HG02642 (cell line): ENCODE results near the gene NOD1.
A peak's percentile ranks its signal among the peaks of the same experiment; 100 is the strongest.
"Not testable (repeated sequence)": the region's sequence is repeated elsewhere in the genome, so short reads cannot be mapped to it uniquely, and the experiment has no call there.

Experiments
- ATAC-seq: cut with Tn5 transposase; IDR thresholded peaks from one replicate; pipeline ENCODE4 v1.9.1; 2021; ENCODE audit warnings: mild to moderate bottlenecking; ENCODE audit not compliant: unreplicated experiment, poor library complexity

NOD1 gene

GRCh38 chr7:30504301-30505173, 26.0 kb upstream of the NOD1 start, which contains the start of gene GGCT:
Gene GGCT (minus strand): TSS chr7:30504829. CDS start chr7:30504709, 120 bp downstream.
- peak; percentile 98 for ATAC-seq

DNA sequence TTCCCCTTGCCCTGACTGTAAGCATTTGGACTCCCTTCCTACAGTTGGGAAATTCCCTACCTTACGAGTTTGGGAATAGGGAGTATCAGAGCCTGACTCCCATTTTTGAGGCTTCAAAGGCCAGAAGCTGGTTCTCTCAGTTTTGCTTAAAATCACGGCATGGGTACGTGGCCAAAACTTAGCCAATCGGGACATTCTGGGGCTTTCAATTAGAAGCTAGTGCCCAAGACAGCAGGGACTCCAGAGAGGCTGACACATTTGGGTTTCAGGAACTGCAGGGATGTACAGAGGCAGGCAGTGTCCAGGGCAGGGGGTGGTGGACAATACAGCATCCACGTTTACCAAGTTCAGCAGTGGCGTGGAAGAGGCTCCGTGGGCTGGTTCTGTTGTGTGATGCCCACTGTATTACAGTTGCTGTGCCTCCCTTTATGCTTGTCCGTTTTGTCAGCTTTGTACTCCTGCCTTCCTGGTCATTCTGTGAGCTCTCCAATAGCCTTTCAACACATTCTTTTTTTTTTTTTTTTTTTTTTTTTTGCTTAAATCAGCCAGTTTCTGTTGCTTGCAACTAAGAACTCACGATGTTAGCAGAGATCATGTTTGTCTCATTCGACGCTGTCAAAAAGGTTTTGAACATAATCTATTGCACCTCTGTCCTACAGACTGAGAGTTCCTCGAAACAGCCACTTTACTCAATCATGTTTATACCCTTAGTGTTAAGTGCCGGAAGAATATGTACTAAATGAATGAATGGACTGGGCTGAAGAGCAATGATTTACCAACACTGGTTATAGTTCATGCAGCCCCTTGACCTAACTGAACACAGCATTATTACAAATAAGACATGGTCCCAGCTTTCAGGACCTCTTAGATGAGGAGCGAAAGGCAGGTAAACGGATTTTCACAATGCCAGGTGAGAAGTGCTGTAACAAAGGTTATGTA, 25.0 kb upstream of the NOD1 start:
- no peak for ATAC-seq

- no peak for ATAC-seq
Observed at GRCh38 chr7:30502470-30503251, 24.1 kb upstream of the NOD1 start.

GRCh38 chr7:30501264-30501663, 22.7 kb upstream of the NOD1 start:
- ATAC-seq: no peak

- no peak for ATAC-seq
Observed at GRCh38 chr7:30493228-30493627, 14.6 kb upstream of the NOD1 start.

- no peak for ATAC-seq
Observed at GRCh38 chr7:30491417-30491816, 12.8 kb upstream of the NOD1 start.

DNA sequence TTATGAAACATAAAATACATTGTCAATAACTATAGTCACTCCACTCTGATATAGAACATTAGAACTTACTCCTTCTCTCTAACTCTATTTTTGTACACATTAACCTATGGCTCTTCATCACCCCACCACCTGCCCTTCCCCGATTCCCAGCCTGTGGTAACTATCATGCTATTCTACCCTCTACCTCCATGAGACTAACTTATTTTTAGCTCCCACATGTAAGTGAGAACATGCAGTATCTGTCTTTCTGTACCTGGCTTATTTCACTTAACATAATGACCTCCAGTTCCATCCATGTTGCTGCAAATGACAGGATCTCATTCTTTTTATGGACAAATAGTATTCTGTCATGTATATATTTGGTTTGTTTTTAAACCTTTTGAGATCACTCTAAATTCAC, 8.8 kb upstream of the NOD1 start:
- no peak for ATAC-seq

GRCh38 chr7:30485667-30486066, 7.1 kb upstream of the NOD1 start:
- ATAC-seq: no peak

- not testable (repeated sequence) for ATAC-seq
Observed at GRCh38 chr7:30481416-30481815, 2.8 kb upstream of the NOD1 start.

DNA sequence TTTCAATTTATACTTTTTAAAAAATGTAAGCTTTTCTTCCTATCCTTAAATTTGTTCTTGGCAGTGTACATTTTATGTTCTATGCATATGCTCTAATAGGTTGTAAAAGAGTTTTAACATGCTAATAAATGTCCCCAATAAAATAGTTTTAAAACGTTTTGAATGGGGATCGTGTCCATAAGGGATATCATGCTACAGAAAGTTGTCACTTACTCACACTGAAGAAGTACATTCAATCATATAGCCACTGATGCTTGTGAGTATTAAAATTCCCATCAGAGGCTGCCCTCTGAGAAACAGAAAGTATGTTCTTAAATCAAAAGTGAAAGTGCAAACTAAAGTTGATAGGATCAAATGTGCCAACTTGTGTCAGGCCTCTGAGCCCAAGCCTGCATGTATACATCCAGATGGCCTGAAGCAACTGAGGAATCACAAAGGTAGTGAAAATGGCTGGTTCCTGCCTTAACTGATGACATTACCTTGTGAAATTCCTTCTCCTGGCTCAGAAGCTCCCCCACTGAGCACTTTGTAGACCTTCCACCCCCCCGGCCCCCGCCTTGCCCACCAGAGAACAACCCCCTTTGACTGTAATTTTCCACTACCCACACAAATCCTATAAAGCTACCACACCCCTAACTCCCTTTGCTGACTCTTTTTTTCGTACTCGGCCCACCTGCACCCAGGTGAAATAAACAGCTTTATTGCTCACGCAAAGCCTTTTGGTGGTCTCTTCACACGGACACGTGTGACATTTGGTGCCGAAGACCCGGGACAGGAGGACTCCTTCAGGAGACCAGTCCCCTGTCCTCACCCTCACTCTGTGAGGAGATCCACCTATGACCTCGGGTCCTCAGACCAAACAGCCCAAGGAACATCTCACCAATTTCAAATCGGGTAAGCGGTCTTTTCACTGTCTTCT, 877 bp upstream of the NOD1 start:
- no peak for ATAC-seq

DNA sequence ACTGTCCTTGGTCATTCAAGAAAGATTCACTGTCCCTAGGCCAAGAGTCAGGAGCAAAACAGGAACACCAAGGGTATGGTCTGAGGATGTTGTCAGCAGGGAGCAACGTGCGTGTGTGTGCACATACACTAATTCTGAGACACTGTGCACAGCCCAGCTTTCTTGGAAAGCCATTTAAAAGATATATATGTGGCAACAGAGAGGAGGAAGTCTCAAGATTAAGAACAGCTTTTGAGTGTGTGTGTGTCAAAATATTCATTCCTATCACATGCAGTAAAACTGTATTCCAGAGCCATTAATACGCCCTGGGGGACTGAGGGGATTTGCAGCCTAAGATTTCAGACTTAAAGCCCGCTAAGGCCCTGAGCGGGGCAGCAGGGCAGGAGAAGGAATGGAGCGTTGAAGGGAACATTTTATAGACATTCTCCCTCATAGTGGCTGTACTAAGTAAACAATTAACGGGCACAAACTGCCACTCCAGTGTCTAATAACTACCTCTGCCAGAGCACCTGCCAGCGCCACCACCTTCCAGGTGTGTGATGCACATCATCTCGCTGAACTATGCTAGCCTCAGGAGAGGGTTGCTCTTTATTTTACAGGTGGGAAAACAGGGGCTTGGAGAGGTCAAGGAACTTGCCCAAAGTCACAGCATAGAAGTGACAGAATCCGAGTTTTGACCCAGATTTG, 2.0 kb downstream of the NOD1 start:
- no peak for ATAC-seq

DNA sequence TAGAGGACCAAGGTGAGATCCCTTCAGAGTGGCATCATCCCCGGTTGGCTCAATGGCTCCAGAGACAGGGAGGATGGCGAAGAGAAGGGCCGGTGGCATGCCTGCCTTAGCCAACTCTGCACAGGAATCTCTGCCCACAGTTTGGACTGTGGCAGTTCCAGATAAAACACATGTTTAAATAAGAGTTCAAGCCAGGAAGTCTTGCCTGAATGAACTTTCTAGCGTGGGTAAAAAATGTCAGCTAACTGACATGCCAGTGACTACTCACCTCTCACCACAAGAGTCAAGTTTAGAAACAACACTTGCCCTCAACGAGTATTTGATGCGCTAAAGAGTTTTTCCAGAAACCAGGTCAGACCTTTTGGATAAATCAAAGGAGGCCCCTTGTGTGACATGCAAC, 3.0 kb downstream of the NOD1 start:
- no peak for ATAC-seq

DNA sequence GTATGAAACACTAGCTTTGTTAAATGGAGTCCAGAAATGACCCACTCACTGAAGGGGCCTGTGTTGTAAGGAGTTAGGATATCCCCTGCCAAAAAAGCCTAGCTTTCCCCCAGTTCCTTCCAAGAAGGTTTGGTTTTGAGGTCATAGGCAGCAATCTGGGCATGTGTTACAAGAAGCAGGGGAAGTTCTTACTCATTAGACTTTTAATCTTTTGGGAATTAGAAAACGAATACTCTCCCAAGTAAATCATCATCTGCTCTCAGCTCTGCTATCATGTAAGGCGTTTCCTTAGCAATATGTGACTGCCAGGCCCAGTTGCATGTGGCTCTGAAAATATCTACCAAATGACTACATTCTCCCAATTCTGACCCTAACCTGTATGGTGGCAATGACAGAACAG, 3.7 kb downstream of the NOD1 start:
- ATAC-seq: no peak

DNA sequence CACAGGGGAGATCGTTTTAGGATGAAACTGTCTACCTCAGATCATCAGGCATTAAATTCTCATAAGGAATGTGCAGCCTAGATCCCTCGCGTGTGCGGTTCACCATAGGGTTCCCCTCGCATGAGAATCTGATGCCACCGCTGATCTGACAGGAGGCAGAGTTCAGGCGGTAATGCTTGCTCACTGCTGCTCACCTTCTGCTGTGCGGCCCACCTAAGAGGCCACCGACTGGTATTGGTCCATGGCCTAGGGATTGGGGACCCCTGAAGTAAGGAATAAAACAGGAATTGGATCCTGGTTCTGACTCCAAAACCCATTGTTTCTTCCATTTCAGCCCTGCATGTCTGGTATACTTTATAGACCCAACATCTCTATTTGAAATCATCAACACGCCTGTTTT, 4.1 kb downstream of the NOD1 start:
- ATAC-seq: no peak

DNA sequence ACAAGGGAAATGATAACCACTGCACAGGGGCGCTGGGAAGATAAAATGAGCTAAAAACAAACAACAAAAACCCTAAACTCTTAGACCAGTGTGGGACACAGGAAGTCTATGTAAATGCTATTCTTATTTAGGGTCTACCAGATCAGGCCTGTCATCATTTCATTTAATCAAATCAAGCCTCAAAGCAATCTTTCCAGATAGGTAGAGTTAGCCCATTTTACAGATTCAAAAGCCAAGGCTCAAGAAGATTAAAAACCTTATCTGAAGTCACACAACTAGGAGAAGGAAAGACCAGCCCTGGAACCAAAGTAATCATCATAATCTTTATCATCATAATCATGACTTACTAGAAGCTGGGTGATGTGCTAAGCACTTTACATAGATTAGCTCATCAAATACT, 4.7 kb downstream of the NOD1 start:
- ATAC-seq: no peak

GRCh38 chr7:30472784-30473775, 5.5 kb downstream of the NOD1 start:
- ATAC-seq: no peak

GRCh38 chr7:30472081-30472783, 6.4 kb downstream of the NOD1 start:
- ATAC-seq: no peak
